HG03565 (cell line): ENCODE results near the gene KIRREL1.

ENCODE experiments used
- ATAC-seq: cut with Tn5 transposase; IDR thresholded peaks from one replicate; pipeline ENCODE4 v1.9.1; 2021; ENCODE audit warnings: mild to moderate bottlenecking, moderate library complexity; ENCODE audit not compliant: unreplicated experiment

KIRREL1 gene

GRCh38 chr1:158028969-158029368 is 35.5 kb downstream of the KIRREL1 start:
- no peak for ATAC-seq

- ATAC-seq, result no peak
These were observed 41.6 kb downstream of the KIRREL1 start for GRCh38 chr1:158035014-158035413.

- ATAC-seq, result no peak
These were observed 42.6 kb downstream of the KIRREL1 start for GRCh38 chr1:158035976-158036583.

DNA sequence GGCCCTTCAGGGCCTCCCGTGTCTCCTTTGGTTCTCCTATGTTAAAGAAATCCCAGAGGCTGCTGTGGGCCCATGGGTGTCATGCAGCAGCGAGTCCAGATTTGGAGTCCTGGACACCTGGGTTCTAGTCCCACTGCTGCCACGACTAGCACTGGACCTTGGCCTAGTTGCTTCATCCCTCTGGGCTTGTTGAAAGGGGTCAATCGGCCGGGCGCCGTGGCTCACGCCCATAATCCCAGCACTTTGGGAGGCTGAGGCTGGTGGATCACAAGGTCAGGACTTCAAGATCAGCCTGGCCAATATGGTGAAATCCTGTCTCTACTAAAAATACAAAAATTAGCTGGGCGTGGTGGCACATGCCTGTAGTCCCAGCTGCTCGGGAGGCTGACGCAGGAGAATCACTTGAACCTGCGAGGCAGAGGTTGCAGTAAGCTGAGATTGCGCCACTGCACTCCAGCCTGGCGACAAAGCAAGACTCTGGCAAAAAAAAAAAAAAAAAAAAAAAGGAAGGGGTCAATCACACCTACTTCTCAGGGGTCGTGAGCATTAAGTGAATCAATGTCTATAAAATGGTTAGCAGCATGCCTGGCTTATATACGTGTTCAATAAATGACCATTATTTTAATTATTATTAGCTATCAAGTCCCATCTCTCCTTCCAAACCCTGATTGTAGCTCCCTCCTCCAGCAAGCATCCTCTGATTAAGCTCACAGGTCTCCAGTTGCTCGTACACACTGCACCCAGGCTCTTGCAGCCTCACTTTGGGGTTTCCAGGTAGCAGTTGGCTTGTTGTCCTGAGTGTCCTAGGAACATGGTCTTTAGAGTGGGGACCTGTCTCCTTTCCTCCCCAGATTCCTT is 43.8 kb downstream of the KIRREL1 start:
- no peak for ATAC-seq

DNA sequence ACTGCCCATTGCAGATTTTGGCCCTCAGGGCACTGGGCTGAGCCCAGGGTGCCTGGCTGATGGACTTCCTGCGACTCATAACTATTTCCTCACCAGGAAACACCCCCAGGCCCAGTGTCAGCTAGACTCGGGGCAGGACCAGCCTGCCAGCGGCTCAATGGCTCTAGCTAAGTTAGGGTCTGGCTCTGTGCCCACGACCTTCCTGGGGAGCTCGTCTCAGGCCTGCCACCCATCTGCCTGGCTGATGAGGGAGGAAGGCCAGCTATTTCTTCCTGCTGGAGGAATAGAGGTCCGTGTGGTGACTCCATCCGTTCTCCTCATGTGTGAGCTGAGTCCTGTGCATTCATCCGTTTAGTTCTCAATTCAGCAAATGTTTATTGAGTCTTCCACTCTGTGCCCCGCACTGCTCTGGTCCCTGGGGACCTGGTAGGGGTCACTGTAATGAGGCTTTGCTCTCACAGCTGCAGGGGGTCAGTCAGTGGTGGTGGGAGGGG is 44.5 kb downstream of the KIRREL1 start:
- no peak for ATAC-seq

DNA sequence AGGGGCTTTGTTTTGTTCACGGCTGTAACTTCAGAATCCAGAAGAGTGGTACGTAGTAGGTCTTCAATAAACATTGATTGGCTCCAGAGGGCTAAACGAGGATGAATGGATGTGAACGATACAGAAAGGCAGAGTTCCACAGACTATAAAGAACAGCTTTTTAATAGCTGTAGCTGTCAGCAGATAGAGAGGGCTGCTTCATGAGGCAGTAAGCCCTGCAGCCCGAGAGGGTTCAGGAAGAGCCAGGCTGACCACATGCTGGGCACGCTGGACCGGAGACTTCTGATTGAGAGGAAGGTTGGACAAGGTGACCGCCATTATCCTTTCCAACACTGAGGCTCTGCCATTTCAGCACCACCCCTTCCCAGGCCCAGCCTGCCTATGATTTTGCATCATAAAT is 45.3 kb downstream of the KIRREL1 start:
- no peak for ATAC-seq

- ATAC-seq, result no peak
These were observed 45.9 kb downstream of the KIRREL1 start for GRCh38 chr1:158039380-158039779.

- ATAC-seq, result no peak
These were observed 46.9 kb downstream of the KIRREL1 start for GRCh38 chr1:158040323-158040722.

DNA sequence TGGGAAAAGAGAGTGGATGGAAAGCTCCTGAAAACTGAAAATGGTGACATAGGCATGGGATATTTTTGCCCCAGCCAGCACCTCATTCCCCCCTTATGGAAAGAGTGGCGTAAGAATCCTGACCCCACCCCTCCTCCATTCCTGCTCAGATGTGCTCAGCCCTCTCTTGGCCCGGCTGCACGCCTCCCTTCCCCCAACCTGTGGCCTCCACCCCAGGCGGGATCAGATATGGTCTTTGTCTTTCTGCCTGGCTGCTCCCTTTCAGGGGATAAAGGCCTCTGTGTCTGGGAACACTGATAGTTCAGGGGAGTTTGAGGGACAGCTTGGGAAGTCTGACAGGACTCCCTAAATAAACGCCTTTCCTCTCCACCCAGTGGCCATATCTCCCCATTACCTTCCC is 49.8 kb downstream of the KIRREL1 start:
- no peak for ATAC-seq

DNA sequence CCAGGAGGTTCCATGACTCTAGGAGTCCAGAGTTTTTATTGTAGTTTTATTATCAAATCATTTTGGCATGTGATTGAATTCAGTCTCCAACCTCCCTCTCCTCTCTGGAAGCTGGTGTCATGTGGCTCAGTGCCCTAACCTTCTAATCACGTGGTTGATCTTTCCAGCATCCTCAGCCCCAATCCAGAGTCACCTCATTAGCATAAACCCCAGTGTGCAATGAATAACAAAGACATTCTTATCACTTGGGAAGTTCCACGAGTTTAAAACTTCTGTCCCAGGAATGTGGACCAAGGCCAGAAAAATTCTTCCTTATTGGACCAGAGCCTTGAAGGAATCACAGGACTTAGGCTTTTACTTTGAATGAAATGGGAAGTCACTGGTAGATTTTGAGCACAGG is 52.2 kb downstream of the KIRREL1 start:
- ATAC-seq, result no peak

GRCh38 chr1:158046715-158047510 is 53.5 kb downstream of the KIRREL1 start:
- no peak for ATAC-seq

GRCh38 chr1:158048371-158049067 is 55.1 kb downstream of the KIRREL1 start:
- no peak for ATAC-seq

- no peak for ATAC-seq
These were observed 56.4 kb downstream of the KIRREL1 start for GRCh38 chr1:158049853-158050252.

- ATAC-seq, result no peak
These were observed 59.8 kb downstream of the KIRREL1 start for GRCh38 chr1:158053276-158053675.

DNA sequence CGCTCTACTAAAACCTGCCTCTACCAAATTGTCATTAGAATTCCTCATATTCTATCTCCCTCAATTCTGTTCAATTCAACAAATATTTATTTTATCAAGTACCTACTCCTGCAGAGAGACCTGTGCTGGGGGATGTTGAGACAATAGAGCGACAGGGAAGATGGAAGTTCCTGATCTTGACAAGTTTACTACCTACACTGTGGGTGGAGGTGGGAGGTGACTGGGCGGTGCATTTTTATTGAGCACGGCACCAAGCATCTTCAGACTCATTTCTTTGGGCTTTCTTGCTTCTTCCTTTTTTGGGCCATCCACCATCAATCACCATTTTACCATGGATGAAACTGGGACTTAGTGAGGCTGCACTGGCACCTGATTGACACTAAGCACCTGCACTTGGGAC is 61.3 kb downstream of the KIRREL1 start:
- no peak for ATAC-seq

- no peak for ATAC-seq
These were observed 62.4 kb downstream of the KIRREL1 start for GRCh38 chr1:158055854-158056253.

DNA sequence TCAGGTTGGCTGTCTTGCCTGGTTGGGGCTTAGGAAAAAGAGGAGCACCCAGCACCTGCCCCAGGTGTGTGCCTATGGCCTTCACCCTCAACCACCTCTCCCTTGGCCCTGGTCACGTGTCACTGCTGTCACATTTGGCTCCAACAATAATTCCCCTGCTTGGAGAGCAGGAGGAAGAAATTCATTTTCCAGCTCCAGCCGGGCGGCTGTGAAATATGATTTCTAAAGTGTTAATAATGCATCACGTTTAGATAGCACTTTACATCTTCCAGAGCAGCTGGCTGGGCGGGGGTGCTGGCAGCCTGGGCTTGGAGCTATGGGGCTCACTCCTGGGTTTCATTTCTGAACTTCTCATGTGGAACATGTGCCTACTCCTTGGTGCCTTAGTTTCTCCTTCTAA is 63.1 kb downstream of the KIRREL1 start:
- ATAC-seq, result no peak

DNA sequence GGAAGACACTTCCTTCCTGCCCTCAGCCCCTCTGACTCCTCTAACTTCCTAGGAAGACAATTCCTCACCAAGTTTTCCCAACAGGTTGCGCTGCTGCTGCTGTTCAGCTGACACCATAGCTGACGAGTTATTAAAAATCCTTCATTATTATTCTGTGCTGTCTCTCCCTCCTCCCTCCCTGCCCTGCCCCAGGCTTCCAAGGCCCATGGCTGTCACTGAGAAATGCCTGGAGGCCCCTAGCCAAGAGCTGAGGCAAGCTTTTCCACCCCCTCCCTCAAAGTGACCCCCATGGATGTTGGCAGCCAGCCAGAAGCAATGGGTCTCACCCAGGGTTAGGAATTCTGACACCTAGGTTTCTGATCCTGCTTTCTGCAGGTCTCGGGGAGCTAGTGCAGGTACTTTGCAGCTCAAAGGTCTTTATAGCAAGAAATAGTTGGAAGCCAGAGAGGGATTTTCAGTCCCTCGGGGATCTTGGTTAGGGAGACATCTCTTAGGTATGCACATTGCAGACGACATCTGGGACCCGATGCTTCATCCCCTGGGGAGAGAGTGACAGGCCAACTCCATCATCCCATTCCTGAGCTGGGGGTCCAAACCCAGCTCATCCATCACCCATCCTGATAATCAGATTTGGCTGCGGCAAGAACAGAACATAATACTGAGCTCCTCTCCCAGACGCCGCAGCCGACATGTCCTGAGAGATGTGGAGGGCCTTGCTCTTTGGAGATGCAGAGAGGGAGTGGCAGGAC is 65.0 kb downstream of the KIRREL1 start:
- no peak for ATAC-seq

DNA sequence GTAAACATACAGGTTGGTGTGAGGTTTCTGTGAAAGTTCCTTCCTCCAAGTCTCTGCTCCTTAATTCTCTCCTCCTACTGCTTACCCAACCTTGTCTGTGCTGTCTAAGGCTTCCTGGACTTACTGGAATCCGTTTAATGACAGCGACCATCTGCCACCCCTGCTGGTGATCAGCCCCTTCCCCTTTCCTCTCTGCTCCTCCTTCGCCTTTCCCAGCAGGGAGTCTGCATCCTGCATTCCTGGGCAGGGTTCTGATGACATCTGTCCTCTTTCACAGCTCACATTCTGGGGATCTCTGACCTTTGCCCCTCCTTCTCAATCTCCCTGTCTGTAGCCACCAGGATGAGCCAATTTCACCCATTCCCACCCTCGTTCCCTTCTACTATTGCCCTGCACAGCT is 66.5 kb downstream of the KIRREL1 start:
- no peak for ATAC-seq

DNA sequence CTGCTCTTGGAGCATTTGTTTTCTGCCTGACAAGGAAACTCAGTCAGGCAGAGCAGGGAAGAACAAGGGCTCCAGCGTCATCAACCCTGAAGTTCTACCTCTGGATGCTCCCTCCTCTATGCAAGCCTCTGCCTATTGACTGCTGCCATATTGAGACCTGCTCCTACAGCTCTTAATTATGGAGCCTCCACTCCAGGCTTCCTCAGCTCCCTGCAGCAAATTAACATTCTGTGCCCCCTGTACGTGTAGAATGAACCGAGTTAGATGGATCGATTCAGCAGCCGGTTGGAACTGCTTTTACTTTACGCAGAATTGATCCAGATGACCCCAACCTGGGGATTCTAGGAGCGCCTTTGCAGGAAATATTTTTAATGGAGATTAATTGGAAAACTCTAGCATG is 68.7 kb downstream of the KIRREL1 start:
- no peak for ATAC-seq
